HG02759 (cell line): ENCODE data around the gene TTC12.

Experiments
- ATAC-seq: cut with Tn5 transposase; IDR thresholded peaks from one replicate; pipeline ENCODE4 v1.9.1; 2021; ENCODE audit warnings: mild to moderate bottlenecking, moderate library complexity; ENCODE audit not compliant: unreplicated experiment

TTC12 gene

GRCh38 chr11:113319085-113319484 lies 4.7 kb downstream of the TTC12 start:
- no peak for ATAC-seq

GRCh38 chr11:113322158-113322557 lies 7.8 kb downstream of the TTC12 start:
- no peak for ATAC-seq

DNA sequence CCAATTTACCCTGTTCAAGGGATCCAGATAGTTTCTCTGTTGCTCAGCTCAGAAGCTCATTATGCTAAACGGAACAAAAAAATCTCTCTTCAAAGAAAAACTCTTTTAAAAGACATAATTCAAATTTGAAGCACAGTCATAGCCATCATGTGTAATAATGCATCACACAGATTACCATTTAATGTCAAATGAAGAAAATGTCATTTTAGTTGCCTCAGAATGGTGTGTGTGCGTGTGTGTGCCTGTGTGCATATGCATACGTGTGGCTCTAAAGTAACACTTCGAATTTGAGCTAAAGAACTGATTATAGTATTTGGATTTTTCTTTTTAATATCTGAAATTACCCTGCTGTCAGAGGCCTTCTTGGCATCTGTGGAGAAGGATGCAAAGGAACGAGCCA lies 9.9 kb downstream of the TTC12 start:
- ATAC-seq = no peak

DNA sequence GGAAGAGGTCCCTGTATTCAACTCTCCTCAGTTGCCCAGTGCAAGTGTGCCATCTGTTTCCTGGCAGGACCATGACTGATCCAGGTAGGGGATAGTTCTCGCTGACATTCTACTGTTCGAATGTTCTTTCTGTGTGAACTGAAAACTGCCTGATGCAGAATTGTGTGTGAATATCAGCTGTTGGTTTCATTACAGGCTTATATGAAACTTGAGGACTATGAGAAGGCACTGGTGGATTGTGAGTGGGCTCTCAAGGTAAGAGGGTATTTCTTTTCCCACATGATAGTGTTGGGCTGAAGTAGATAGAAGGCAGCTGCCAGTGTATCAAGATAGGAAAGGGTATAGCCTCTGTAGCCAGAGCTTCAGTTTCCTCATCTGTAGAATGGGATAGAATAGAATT lies 15.3 kb downstream of the TTC12 start:
- ATAC-seq = no peak

GRCh38 chr11:113331441-113331840 lies 17.1 kb downstream of the TTC12 start:
- no peak for ATAC-seq

DNA sequence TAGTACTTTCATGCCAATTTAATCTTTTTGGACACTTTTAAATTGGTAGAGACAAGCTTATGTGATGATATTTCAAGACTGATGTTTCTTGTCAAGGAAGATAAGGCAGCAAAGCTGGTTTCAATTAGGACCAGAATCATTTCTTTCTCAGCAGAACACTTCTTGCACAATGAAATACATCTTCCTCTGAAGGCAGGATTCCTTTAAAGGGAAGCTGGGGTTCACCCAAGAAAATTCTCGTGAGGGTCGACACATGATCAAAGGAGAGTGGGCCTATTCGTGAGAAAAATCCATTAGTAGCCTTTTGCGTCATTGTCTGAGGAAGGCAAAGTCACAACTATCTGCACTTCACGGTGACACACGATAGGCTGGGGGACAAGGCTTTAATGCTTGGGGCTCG lies 17.6 kb downstream of the TTC12 start:
- ATAC-seq = no peak

GRCh38 chr11:113332638-113333329 lies 18.4 kb downstream of the TTC12 start:
- no peak for ATAC-seq

DNA sequence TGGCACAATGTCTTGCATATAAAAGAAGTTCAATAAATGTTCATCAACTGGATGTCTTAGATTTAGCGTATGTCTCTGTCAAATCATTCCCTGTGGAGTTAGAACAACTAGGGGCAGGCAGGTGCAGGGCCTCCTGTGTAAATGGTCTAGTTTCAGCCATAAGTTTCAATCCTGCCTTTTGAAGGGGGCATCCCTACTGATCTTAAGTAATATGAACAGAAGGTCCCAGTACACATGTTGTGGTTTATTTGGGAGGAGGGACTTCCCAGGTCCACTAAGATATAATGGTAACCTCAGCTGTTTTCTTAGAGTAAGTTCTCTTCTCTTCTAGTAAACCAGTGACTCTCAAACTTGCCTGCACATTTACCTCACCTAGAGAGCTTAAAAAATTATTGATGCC lies 19.8 kb downstream of the TTC12 start:
- peak; percentile 65 for ATAC-seq

GRCh38 chr11:113338730-113339129 lies 24.3 kb downstream of the TTC12 start:
- no peak for ATAC-seq

- ATAC-seq = no peak
Observed at GRCh38 chr11:113339929-113340589, 25.7 kb downstream of the TTC12 start.

DNA sequence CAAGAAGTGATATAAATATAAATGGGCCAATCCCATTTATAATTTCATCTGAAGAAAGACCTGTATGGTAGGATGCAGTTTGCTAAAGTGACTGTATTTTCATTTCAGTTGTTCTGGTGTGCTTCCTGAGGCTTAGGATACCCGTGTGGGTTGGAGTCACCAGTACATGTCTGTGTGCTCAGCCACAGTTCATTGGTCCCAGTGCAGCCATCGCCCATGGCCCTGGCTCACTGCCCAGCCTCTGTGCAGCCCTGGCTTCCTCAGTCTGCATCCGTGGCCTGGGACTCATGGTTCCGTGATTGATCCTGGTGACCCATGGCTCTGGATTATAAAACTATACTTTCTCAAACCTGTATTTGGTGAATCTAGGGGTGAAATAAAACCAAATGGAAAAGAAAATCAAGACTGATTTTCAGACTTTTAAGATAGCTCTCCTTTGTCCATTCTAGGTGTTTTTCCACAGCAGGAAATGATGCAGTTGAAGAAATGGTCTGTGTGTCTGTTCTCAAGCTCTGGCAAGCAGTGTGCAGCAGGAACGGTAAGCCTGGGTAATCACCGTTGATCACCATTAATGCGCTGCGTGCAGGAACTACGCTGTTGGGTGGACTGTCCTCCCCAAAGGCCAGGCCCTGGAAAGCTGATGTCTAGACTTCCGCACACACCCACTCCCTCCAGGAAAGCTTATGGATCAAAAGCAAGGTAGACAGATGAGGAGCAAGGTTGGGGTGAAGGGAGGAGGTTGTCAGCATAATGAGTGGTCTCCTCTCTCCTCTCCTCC lies 27.2 kb downstream of the TTC12 start:
- no peak for ATAC-seq

DNA sequence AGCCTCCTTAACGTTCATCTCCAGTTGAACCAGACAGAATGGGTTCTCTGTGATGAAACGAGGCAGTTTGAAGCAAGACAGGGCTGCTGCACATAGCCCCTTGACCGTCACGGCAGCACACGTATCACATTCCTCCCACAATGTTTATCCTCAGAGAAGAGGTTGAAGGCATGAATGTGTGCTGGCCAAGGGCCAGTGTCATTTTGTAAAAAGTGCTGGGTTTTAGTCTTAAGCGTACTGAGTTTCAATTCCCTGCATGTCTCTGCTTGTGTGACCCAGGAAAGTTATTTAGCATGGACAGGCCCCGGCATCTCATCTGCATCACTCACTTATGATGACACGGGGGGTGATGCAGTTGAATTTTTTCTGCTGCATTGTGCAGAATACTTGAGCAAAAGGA lies 31.6 kb downstream of the TTC12 start:
- ATAC-seq = no peak

DNA sequence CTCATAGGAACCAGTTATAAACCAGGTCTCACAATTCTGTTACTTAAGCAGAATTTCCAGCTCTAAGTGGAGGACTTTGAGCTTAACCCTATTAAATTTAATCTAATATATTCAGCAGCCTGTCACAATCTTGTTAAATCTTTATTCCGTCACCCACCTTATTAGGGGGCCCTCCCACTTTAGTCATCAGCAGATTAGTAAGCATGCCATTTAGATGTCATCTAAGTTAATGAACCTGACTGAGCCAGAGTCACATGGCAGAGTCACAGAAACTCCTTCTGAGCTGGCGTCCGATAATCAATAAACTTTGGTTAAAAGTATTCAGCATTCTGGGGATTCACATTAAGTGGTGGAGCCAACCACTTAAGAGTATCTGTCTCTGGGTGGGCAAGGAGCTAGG lies 35.1 kb downstream of the TTC12 start:
- no peak for ATAC-seq

DNA sequence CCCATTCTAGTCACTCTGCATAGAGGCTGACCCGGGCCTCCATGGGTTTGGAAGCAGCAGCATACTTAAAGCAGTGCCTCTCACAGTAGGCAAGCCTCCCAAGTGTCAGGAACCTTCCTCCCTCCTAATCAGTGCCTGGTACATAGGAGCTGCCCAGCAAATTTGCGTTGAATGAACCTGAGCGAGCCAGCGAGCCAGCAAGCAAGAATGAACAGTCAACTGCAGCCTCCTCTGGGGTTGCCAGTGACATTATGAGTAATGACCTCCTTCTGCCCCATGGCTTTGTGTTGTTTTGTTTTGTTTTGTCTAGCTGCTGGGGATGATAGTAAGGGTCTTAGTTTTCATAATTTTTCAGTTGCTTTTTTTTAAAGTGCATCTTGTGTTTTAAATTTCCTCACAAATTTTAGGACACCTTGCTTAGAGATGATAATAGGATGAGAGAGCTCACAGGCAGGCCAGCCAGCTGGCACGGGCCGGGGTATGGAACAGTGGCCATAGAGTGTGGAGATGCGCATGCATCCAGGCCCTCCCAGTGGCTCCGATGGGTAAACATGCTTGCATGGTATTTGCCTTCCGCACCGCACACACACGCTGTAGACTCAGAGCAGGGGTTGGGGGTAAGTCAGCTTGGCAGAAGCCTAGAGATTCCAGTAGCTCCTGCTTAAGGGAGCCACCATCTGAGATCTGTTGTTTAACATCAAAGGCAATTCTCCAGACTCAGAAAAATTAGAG lies 36.1 kb downstream of the TTC12 start:
- ATAC-seq = no peak

GRCh38 chr11:113351068-113351450 lies 36.7 kb downstream of the TTC12 start:
- no peak for ATAC-seq

DNA sequence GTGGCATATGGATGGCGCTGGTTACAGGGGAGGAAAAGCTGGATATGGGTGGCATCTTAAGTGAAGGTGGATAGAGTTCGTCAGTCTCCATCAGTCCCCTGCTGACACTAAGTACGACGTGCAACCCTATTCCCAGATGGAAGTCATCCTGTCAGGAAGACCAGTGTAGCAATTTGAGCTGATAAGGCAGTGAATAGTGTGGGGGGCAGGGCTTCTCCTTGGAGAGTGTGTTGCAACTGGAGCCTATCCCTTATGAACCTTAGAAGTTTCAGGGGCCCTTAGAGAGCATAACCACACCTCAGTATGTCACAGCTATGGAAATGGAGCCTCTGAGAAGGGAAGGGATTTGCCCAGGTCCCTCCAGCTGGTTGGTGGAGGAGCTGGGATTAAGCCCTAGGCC lies 37.1 kb downstream of the TTC12 start:
- ATAC-seq = no peak

GRCh38 chr11:113356203-113356602 lies 41.8 kb downstream of the TTC12 start:
- ATAC-seq = no peak

- no peak for ATAC-seq
Observed at GRCh38 chr11:113363406-113363805, 49.0 kb downstream of the TTC12 start.

DNA sequence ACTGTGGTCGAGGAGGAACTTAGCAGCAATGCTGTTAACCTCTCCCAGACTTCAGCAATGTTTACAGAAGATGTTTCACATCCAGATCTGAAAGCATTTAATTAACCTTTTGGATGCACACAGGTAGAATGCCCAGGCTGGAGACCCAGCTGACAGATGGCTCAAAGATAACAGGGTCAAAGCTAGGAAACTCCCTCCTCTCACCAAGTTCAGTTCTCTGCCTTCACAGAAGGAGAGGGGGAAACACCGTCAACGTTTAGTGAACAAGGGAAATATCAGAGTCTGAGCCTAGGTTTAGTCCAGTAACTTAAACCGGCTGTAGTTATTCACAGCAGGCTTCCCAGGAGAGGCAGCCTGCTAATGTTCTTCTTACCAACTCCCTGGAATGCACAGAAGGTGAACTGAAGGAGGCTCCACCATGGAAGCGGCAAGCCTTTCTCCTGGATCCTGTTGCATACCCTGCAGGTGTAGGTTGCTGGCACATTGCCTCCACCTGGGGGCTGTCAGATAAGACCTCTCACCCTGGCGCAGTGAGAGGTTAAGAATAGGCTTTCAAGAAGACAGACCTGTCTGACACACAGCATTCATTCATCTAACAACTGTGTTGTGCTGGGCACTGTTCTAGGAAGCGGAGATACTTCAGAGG lies 49.7 kb downstream of the TTC12 start:
- ATAC-seq = no peak

DNA sequence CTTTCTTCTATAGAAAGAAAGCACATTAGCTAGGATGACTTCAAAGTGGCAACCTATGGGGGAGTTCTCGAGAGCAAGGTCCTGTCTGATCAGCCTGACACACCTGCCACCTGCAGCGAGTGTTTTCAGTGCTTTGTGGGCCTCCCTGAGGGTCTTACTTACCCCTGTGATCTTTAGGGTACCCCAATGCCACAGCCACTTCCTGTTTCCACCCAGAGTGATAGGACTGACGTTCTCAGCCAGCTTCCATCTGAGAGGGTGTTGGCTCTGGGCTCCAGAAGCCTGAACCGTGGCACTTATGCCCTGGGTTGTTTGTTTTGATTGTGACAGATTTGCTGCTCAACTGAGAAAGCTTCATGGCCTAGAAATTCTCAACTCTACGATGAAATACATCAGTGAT lies 51.5 kb downstream of the TTC12 start:
- no peak for ATAC-seq

DNA sequence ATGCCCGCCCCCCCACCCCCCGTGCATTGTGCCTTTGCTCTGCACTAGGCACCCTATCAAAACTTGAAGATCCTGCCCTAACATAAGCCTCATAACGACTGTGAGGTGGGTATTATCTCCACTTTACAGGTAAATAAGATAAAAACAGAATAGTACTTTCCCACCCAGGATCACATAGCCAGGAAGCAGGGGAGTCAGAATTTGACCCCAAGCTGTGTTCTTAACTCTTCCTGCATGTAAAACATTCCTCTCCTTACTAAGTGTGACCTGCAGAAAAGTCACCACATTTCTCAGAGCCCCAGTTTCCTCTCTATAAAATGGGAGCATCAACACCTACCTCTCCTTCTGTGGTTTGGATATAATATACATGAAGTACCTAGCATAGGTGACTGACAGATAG lies 55.0 kb downstream of the TTC12 start:
- no peak for ATAC-seq
